AG09309 (cell line): ENCODE results near the gene ZBTB24.
A peak's percentile ranks its signal among the peaks of the same experiment; 100 is the strongest.

Experiments used
- DNase-seq: peaks from one replicate; pipeline ENCODE4 v3.0.0-alpha.2; 2010; ENCODE audit warnings: low read depth
- H3K4me3 ChIP-seq: 2 replicates; pipeline ENCODE4 v1.5.1; 2011; ENCODE audit warnings: mild to moderate bottlenecking, low read depth, low read length, moderate library complexity; ENCODE audit not compliant: control insufficient read depth
- TF ChIP-seq, protein P1 (sequence below): IDR thresholded peaks from 2 replicates; pipeline ENCODE4 v1.5.1; 2011; ENCODE audit warnings: mild to moderate bottlenecking, low read depth, low read length, inconsistent platforms; ENCODE audit not compliant: insufficient read depth, control insufficient read depth; ENCODE audit errors: missing control alignments

ZBTB24 gene

DNA sequence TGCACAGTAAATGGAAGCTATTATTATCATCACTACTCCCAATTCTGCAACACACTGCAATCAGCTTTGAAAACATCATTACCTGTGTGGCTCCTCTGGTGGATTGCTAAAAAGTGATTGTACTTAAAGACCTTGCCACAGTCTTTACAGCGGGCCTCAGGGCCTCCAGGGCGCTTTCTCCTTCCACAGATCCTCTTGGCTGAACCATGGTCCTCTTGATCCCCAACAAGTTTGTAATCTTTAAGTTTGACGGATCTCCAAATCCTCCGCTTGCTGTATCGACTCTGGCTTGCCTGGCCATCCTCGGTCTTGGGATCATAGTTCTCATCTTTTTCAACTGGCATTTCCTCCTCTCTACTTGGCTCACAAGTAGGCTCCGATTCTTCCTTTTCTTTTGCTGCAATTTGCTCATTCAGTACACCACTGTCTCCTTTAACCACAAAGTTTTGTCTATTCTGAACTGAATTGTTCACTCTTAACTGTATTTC lies 2.0 kb downstream of the ZBTB24 start:
- H3K4me3 ChIP-seq, result no peak overlapping the region
- TF ChIP-seq, protein P1, sequence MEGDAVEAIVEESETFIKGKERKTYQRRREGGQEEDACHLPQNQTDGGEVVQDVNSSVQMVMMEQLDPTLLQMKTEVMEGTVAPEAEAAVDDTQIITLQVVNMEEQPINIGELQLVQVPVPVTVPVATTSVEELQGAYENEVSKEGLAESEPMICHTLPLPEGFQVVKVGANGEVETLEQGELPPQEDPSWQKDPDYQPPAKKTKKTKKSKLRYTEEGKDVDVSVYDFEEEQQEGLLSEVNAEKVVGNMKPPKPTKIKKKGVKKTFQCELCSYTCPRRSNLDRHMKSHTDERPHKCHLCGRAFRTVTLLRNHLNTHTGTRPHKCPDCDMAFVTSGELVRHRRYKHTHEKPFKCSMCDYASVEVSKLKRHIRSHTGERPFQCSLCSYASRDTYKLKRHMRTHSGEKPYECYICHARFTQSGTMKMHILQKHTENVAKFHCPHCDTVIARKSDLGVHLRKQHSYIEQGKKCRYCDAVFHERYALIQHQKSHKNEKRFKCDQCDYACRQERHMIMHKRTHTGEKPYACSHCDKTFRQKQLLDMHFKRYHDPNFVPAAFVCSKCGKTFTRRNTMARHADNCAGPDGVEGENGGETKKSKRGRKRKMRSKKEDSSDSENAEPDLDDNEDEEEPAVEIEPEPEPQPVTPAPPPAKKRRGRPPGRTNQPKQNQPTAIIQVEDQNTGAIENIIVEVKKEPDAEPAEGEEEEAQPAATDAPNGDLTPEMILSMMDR, result no peak
- DNase-seq, result no peak

DNA sequence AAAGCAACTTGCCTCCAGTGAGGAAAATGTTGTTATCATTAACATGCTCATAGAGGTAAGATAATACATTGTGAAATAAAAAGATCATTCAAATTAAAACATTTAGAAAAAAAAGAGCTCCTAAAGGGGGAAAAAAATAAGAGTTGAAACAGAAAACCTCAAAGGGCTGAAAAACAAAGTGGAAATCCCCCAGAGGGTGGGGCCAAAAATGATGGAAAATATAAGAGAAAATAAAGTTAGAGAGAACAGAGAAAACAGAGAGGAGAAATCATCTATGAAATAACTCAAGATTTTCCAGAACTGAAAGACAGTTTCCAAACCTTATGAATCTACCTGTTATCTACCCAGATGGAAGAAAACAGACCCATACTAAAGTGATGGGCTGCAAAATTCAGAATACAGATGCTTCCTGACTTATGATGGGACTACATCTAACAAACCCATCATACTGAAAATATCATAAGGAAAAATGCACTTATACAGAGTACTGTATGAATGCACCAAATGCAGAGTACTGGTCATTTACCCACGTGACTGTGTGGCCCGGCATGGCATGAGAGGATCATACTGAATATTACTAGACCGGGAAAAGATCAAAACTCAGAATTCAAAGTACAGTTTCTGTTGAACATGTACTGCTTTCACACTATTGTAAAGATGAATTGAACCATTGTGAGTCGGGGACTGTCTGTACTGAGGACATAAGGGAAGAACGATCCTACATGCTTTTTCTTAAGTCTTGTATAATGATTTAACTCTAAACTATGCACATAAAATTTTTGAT lies 4.0 kb downstream of the ZBTB24 start:
- no peak for DNase-seq
- TF ChIP-seq, protein P1, result no peak

DNA sequence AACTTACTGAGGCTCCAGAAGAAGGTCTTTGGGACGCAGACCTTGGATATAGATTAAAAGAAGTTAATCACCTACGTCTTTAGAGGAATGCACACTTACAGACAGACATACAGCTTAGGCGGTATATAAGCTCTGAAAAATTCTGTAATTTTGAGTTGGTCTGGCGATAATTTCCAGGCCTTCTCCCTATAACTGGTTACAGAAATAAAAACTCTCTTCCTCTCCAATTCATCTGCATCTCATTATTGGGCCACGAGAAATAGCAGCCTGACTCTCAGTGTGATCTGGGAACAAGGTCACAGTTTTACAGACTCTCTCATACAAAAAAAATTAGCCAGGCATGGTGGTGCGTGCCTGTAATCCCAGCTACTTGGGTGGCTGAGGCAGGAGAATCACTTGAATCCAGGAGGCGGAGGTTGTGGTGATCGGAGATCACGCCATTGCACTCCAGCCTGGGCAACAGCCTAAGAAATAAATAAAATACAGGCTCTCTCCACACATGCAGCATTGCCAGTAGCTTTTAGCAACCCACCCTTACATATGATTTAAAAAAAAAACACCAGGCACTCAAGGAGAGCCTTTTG lies 4.7 kb downstream of the ZBTB24 start:
- H3K4me3 ChIP-seq, result no peak overlapping the region
- TF ChIP-seq, protein P1, result no peak
- peak; percentile 33 for DNase-seq

More for the DNA sequence above, 4.0 kb downstream of the ZBTB24 start:
- H3K4me3 ChIP-seq, result no peak overlapping the region

DNA sequence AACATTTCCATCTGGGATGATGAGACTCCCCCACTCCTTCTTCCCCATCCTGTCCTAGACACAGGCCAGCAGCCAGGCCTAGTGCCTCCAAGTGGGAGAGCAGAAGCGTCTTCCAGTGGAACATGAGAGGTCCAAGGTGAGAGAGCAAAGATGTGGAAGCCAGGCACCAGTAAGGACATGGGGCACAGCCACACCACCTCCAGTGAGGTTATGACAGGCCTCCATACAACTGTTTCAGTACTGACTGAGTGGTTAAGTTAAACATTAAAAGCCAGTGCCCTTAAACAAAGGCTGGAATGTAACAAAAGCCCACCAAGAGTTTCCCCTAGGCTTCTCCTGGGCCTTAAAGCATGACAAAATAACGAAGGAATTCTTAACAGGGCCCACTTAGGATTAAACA lies 5.3 kb downstream of the ZBTB24 start:
- TF ChIP-seq, protein P1, result no peak
- DNase-seq, result no peak
- H3K4me3 ChIP-seq, result no peak overlapping the region

DNA sequence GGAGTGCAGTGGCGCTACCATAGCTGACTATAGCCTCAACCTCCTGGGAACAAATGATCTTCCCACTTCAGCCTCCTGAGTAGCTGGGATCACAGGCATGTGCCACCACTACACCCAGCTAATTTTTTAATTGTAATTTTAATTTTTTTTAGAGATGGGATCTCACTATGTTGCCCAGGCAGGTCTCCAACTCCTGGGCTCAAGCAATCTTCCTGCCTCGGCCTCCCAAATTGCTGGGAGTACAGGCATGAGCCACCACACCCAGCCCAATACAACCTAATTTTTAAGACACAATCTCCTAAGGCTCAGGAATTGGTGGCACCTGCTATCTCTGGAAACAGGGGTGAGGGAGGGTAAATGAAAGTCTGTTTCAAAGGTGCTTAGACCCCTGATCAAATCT lies 5.8 kb downstream of the ZBTB24 start:
- H3K4me3 ChIP-seq, result no peak overlapping the region
- TF ChIP-seq, protein P1, result no peak
- no peak for DNase-seq

DNA sequence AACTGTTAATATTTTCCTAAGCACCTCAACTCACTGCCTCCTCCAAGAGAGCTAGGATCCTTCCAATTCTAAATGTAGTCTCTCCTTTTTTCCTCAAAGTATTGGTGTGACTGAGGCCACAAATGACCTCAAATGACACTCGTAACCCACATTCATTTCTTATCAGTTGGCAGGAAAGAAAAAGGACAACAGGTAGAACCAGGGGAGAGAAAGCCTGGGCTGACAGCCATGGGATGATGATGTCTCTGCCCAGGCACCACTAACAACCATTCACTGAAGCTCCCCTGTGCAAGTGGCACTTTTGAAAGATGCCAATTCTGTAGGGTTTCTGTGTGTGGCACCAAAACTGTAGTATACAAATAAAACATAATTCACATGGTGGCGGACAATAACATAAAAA lies 7.4 kb downstream of the ZBTB24 start:
- H3K4me3 ChIP-seq, result no peak overlapping the region
- TF ChIP-seq, protein P1, result no peak
- DNase-seq, result no peak
